ENCODE measurements around the gene CUBN.

The CUBN gene

DNA sequence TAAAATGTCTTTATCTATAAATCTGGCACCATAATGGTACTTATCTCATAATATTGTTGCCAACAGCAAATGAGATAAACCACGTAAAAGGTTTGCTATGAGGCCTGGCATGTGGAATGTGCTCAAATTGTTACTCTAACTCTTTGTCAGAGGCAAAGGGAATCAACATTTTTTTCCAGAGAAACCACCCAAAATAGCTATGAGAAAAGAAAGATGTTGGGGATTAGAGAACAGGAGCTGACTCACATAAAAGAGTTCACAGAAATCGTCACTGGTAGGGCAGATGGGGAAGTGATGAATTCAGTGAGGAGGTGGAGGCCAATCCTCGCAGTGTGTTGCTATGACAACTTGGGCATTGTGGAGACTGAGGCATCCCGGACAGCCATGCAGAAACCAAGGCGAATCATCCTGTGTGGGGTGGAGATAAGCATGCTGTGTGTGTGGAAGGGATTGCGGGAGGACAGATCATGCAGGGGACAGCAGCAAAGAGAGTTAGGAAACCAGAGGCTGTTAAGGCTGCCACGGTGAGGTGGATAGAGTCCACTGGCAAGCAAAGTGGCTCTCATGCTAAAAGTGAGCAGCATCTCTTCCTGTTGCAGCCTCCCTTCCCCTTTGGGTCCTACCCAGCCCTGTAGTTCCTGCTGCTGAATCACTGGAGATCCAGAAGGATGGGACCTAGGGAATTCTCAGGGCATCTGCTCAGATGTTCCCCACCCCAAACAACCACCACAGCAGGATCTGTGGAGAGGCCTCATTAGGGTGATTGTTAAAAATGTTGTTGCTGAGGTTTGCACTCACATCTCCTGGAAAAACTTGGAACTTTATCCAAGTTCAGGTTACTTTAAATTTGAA, 103.9 kb downstream of the CUBN start:
- no peak for TF ChIP-seq CTCF (IDR thresholded peaks at IDR 0.05)
- no peak overlapping the region for H3K4me2 ChIP-seq (ENCODE audit: low read length)
- no peaks in the 10 kb centered on the region for H3K4me1 ChIP-seq
- H3K9ac ChIP-seq, result no peak overlapping the region
- no peaks in the 10 kb centered on the region for H3K9me3 ChIP-seq (ENCODE audit: control insufficient read depth, low read length)
- H3K4me3 ChIP-seq (ENCODE audit: low read depth, low read length), result no peak overlapping the region
- no peaks in the 10 kb centered on the region for H3K36me3 ChIP-seq (ENCODE audit: control insufficient read depth, insufficient read depth, low read length)
- no peak overlapping the region for H2AFZ ChIP-seq
- H3K27ac ChIP-seq, result no peak overlapping the region
- no peaks in the 10 kb centered on the region for H3K79me2 ChIP-seq
- H3K27me3 ChIP-seq (ENCODE audit: control insufficient read depth, insufficient read depth, low read length), result no peaks in the 10 kb centered on the region

DNA sequence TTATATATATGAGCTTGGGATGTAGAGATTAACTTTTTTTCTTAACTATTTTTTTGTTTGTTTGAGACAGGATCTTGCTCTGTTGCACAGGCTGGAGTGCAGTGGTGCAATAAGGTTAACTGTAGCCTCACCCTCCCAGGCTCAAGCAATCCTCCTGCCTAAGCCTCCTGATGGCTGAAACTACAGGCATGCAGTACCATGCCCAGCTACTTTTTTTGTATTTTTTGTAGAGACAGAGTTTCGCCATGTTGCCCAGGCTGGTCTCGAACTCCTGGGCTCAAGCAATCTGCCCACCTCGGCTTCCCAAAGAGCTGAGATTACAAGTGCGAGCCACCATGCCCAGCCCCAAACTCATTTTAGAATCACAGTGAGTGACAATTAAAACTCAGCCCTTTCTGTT, 105.2 kb downstream of the CUBN start:
- Histone ChIP-seq H3K4me1 (no peaks in the 10 kb centered on the region), H3K36me3 (ENCODE audit: control insufficient read depth, insufficient read depth, low read length) (no peaks in the 10 kb centered on the region), H2AFZ (no peak overlapping the region), H3K27me3 (ENCODE audit: control insufficient read depth, insufficient read depth, low read length) (no peaks in the 10 kb centered on the region), H3K4me3 (ENCODE audit: low read depth, low read length) (no peak overlapping the region), H3K27ac (no peak overlapping the region), H3K4me2 (ENCODE audit: low read length) (no peak overlapping the region), H3K79me2 (no peaks in the 10 kb centered on the region), H3K9ac (no peak overlapping the region), H3K9me3 (ENCODE audit: control insufficient read depth, low read length) (no peaks in the 10 kb centered on the region)
- no peak for TF ChIP-seq CTCF (IDR thresholded peaks at IDR 0.05)

GRCh38 chr10:17023386-17024298, 106.0 kb downstream of the CUBN start:
- Histone ChIP-seq H3K27ac (no peak overlapping the region), H3K79me2 (no peaks in the 10 kb centered on the region), H3K4me2 (ENCODE audit: low read length) (no peak overlapping the region), H3K4me1 (no peaks in the 10 kb centered on the region), H3K36me3 (ENCODE audit: control insufficient read depth, insufficient read depth, low read length) (no peaks in the 10 kb centered on the region), H3K9me3 (ENCODE audit: control insufficient read depth, low read length) (no peaks in the 10 kb centered on the region), H3K27me3 (ENCODE audit: control insufficient read depth, insufficient read depth, low read length) (no peaks in the 10 kb centered on the region), H3K4me3 (ENCODE audit: low read depth, low read length) (no peak overlapping the region), H3K9ac (no peak overlapping the region), H2AFZ (no peak overlapping the region)
- no peak for TF ChIP-seq CTCF (IDR thresholded peaks at IDR 0.05)

- Histone ChIP-seq H3K4me3 (ENCODE audit: low read depth, low read length) (no peak overlapping the region), H3K27ac (no peak overlapping the region), H3K27me3 (ENCODE audit: control insufficient read depth, insufficient read depth, low read length) (no peaks in the 10 kb centered on the region), H3K79me2 (no peaks in the 10 kb centered on the region), H3K4me1 (no peaks in the 10 kb centered on the region), H2AFZ (no peak overlapping the region), H3K4me2 (ENCODE audit: low read length) (no peak overlapping the region), H3K9me3 (ENCODE audit: control insufficient read depth, low read length) (no peaks in the 10 kb centered on the region), H3K36me3 (ENCODE audit: control insufficient read depth, insufficient read depth, low read length) (no peaks in the 10 kb centered on the region), H3K9ac (no peak overlapping the region)
- no peak for TF ChIP-seq CTCF (IDR thresholded peaks at IDR 0.05)
These were observed 106.7 kb downstream of the CUBN start for GRCh38 chr10:17022896-17023295.

Data from parathyroid adenoma (tissue), 2 donors.